ENCODE measurements around the gene SSU72.
"Not testable (repeated sequence)": the region's sequence is repeated elsewhere in the genome, so short reads cannot be mapped to it uniquely, and the experiment has no call there.

SSU72 gene

DNA sequence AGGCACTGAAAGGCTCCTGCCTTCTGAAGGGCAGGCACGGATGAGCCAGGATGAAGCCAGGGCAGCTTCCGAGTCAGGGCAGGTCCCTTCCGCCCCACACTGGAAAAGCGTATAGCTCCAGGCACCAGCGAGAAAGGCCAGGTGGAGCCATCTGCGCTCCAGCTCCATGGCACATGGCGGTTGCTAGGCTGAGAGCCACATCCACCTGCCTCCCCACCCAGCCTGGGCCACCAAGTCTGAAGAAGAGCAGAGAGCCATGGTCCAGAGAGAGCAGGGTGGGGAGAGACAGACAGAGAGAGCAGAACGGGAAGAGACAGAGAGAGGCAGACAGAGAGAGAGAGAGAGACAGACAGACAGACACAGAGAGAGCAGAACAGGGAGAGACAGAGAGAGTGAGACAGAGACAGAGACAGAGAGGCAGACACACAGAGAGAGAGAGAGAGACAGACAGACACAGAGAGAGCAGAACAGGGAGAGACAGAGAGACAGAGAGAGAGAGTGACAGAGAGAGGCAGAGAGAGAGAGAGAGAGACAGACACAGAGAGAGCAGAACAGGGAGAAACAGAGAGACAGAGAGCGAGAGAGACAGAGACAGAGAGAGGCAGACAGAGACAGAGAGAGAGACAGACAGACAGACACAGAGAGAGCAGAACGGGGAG lies 20.1 kb upstream of the SSU72 start:
- DNase-seq = no peak

DNA sequence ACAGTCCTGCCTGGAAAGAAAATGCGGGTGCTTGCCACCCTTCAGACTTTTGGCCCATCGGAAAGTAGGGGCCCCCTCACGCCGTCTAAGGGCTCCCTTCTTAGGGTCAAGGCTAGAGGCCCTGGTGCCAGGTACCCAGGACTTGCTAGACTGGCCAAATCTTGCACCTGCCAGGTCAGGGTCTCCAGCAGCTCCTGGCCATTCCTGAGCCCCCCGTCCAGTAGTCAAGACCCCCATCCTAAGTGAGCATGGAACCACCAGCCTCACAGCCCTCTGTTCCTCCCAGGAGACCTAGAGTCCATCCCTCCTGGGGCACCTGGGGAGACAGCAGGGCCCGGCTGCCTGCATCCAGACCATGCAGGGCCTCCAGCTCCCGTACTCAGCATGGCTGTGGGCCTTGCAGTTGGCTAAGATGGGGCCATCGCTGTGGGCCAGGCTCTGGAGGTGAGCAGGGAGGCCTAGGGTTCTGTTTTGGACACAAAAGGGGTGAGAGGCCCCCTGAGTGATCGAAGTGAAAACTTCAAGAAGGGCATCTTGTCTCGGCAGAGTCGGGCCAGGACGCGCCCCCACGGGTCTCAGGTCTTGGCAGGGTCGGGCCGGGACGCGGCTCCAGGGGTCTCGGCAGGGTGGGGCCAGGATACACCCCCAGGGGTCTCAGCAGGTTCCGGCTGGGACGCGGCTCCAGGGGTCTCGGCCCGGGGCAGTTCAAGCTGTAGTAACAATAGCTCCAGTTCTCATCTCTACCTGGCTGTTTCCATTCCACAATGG lies 19.4 kb upstream of the SSU72 start:
- DNase-seq = no peak

DNA sequence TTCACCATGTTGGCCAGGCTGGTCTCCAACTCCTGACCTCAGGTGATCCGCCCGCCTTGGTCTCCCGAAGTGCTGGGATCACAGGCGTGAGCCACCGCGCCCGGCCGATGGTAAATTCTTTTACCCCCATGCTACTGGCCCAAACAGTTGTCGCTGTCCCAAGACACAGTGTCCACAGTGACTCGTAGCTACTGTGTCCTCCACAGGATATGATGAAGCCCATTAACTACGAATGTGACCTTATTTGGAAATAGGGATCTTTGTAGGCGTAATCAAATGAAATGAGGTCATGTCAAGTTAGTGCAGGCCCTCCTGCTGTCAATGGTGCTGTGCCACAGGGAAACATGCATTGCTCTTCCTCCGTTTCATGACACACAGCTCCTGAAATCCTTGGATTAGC lies 16.8 kb upstream of the SSU72 start:
- DNase-seq = no peak

DNA sequence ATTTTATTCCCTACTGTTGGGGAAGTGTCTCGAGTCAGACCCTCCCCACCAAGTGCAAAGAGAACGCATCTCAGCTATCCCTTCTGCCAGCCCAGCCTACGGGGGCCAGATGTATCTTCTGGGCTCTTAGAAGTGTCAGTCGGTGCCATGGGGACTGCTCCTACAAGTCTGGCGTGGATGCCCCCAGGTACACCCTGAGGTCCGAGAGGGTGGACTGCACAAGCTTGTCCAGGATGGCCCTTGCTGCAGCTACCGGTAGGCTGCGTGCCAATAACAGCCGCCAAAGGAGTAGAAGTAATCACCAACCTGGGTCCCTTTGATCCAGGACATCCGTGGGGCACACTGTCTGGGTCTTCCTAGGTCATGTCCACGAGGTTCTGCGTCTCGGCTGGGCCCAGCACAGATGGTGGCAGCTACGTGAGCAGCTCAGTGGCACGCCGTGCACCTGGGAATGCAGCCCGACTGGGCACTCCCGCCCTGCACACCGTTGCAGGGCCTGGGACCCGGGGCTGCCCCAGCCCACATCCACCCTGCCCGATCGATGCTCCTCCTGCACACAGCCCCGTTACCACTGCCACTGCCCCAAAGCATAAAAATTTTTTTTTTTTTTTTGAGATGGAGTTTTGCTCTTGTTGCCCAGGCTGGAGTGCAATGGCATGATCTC lies 8.8 kb upstream of the SSU72 start:
- DNase-seq = no peak

DNA sequence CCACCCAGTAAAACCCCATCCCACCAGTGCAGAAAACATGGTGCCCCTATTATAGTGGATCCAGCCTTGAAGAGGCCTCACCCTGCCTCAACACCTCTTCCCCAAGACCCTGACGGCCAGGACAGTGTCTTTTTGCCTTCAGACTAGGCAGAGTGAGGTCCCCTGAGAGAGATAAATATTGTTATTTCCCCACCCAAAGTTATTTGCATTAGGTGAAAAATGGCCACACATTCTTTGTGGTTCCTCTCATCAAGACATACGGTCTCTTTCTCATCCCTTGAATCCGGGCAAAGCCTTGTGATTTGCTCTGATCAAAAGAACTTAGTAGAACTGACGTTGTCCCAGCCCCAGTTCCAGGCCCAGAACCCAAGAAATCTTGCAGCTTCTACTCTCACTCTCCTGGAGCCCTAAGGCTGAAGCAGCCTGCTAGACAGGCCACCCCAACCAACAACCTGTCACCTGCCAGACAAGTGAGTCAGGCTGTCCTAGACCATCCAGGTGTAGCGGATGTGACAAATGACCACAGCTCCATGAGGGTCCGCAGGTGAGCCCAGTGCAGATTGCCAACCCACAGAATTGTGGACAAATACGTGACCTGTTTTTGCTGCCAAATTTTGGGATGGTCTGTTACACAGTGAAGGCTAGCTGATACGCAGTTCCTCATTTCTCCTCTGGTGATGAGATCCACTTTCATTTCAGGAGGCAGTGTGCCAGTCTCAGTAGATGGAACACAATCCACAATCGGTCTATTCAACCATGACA lies 8.1 kb upstream of the SSU72 start:
- DNase-seq = no peak

DNA sequence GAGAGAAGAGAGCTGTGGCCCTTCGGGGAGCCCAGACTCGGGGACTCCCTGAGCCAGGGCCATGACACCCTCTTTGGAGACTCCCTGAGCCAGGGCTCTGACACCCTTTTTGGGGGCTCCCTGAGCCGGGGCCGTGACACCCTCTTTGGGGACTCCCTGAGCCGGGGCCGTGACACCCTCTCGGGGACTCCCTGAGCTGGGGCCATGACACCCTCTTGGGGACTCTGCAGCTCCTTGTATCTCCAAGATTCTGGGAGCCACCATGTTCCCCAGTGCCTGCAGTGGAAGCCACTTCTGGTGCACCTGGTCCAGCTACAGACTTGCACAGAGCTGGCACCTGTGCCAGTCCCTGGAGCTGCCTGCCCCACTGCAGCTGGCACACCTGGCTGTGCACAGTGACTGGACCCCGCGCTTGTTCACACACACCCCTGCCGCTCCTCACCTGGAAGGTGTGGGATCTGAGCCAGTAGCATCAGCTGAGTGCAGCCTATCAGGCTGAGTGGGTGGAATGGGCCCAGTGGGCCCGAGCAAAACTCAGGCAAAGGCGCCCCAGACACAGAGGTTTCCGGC lies 3.8 kb upstream of the SSU72 start:
- DNase-seq = no peak

DNA sequence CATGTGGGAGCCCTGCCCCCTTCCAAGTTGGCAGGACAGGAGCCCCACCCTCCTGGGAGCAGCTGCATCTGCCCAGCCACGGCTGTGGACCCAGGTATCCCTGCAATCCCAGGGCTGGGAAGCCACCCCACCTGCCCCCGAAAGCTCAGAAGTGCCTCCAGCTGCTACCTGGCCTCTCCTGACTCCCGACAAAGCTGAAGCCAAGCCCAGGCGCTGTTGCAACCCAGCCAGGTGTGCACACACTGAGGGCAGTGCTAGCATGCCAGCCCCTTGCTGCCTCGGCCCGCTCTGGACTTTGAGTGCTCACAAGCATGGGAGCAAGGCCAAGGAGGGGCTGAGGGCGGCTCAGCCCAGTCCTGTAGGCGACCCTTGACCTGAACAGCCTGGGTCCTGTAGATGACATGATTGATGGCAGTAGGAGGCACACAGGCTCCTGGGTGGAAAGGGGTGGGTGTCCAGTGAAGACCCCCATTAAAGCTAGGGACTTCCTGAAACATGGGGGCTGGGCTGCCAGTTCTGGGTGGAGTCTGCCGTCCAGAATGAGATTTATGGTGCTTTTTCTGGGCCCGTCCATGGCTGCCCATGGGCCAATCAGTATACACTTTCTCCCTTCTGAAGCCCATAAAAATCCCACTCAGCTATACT lies 2.8 kb upstream of the SSU72 start:
- DNase-seq = no peak

DNA sequence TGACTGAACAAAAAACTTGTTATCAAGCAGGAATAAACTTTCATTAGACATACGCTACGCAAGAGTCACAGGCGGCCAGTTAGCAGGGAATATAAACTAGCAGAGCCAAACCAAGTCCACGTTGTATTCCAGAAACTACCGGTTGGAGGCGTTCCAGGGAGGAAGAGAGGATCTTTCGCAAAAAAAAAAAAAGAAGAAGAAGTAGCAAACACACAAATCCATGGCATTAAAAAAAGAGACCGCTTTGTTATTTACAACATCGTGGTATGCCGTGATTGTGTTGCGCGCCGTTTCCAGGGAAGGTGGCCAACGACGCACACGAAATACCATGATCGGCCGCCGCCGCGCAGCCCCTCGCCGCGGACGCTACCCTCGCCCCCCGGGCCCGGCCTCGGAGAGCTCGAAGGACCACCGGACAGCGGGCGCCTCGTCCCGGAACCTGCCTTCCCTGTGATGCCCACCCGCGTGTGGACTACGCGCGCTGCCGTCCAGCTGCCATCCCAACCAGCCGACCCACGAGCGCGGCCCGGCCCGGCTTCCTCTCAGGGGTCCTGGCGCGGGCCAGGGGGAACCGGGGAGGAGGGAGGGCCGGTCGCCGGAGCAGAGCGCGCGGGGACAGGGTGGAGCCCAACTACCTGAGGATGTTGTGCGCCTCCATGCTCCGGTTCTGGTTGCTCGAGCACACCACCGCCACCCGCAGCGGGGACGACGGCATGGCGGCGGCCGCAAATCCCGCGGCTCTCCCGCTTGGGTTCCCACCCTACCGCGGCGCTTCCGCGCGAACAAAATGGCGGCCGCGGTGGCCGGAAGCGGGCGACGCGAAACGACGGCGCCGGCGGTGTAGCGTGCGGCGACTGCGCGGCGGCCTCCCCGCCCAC lies 581 bp downstream of the SSU72 start:
- peak; percentile 81 for DNase-seq

DNA sequence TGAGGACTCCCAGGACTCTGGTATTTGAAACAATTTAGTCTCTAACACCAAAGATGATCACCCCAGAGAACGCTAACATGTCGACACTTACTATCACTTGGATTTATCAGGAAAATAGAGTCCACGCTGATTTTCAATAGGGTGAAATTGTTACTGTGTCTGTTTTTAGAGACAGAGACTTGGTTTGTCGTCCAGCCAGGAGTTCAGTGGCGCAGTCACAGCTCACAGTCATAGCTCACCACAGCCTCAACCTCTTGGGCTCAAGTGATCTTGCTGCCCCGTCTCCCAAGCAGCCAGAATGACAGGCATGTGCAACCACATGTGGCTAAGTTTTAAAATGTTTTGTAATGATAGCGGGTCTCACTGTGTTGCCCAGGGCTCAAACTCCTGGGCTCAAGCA lies 5.3 kb downstream of the SSU72 start:
- DNase-seq = no peak

DNA sequence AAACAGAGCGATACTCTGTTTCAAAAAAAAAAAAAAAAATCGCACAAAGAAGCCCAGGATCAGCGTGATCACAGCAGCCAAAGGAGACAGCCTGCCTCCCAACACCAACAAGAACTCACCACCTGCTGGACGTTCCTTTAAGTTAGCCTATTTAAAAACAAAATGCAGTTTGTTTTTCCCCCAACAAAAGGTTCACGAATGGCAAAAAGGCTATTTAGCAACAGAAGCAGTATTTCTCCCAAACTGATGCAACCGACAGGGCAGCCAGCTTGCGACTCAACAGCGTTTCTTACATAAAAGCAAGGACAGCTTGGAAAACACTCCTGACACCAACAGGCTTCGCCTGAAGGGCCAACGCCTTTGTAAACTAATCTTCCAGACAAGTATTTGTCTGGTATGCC lies 6.8 kb downstream of the SSU72 start:
- DNase-seq = no peak

DNA sequence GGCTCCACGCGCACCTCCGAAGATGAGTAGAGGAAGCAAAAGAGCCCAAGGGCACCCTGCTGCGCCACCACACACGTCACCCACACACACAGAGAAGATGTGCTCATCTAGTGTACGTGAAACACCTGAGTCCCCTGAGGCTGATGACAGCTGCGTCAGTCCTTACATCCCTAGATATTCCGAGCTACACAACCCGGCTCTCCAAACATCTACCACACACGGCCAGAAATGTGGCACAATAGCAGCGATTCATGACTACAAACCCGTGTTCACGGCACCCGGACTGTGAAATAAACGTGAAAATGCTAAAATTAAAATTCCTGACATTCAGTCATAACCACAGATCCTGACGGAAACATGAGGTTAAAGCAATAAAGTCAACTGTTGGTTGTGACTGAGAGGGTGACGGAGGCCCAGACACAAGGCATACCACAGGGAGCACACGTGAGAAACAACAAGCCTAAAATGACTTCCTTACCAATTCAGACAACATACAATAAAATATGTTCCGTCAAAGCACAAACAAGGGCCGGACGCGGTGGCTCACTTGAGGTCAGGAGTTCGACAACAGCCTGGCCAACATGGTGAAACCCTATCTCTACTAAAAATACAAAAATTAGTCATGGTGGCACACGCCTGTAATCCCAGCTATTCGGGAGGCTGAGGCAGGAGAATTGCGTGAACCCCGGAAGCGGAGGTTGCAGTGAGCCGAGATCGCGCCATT lies 7.3 kb downstream of the SSU72 start:
- no peak for DNase-seq

DNA sequence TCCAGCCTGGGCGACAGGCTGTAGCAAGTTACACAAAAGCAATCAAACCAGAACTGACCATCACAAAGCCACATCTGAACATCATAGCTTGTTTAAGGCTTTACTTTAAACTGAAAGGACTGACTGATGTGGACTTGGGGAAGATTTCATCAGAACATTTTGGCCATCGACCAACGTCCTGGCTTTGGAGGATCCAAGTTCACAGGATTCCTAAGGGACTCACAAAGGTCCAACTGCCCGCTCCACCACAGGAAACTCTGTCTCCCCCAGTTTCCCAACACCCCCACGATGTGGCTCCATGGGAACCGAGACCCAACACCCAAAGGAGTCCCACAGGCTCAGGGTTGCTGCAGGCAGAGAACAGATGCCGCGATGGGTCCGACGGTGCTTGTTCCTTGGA lies 9.3 kb downstream of the SSU72 start:
- DNase-seq = no peak

DNA sequence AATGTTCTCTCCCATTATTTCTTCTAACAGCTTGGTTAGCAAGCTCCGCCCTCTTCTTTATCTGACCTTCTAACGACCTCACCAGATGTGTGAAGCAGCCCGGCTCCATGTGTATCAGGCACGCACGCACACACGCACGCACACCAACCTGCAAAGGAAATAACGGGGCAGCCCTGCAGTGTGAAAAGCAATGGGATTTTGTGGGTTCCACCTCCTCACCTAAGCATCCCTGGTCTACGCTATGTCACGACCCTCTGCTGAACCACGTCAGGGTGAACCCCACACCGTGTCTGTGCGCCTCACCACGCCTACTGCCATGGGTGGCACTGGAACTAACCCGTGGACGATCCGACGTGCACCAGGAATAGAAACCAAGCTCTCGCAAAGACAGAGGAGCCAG lies 10.4 kb downstream of the SSU72 start:
- no peak for DNase-seq

DNA sequence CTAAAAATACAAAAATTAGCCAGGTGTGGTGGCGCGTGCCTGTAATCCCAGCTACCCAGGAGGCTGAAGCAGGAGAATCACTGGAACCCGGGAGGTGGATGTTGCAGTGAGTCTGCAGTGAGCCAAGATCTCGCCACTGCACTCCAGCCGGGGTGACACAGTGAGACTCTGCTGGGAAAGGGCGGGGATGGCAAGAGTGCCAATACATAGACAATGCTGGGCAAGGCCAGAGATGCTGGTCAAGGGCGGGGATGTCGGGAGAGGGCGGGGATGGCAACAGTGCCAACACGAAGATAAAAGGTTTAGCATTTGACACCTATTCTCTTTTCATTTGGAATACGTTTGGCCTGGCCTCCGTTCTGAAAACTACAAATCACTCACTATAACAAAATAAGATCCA lies 11.0 kb downstream of the SSU72 start:
- no peak for DNase-seq

DNA sequence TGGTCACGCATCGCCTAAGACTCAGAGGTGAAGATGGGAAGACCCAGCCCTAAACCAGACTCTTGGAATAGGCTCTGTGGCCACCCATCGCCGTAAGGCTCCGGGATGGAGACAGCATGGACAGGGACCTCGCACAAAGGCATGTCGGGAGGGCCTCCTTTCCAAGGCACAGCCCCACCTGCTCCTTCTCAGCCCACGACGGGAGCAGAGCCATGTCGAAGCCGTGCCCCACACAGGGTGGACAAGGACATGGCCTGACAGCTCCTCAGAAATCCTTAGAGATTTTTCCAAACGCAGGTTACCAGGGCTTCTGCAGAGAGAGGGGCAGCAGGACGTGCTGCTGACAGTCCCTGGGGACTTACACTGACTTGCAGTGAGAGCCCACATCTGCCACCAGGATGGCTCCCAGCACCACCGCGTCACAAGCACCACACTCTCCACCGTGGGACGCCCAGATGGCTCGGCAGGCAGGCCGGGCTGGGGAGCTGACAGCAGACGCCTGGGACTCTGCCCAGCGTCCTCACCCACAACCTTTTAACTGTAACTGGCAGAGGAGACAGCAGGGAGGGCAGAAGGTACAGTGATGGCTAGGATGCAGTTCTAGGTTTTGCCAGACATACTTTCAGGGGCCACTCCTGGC lies 12.0 kb downstream of the SSU72 start:
- no peak for DNase-seq

DNA sequence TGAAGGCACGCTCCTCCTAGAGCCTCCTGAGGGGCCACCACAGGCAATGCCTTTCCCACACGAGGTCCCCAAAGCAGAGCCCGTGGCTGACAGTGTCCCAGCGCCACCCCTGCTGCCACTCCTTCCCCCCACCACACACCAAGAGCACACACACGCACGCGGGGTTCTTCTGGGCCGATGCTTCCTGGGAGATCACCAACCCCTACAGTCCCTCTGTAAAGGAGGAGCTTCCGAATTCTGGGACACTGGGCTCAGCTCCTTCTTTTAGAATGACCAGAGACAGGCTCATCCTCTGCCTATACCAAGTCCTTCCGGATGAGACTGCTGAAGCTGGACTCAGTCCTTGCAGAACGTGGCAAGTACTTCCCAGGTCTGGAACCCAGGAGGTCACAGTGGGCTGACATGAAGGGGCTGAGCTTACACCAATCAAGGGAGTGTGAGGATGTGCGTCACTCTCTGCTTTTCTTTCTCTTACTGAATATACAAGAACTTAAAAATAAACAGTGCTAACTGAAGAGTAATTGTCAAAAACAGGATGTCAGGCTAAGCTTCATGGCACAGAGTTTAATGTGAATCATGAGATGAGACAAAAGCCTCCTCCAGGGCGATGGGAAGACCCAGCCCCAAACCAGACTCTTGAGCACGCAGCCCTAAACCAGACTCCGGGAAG lies 12.7 kb downstream of the SSU72 start:
- no peak for DNase-seq

DNA sequence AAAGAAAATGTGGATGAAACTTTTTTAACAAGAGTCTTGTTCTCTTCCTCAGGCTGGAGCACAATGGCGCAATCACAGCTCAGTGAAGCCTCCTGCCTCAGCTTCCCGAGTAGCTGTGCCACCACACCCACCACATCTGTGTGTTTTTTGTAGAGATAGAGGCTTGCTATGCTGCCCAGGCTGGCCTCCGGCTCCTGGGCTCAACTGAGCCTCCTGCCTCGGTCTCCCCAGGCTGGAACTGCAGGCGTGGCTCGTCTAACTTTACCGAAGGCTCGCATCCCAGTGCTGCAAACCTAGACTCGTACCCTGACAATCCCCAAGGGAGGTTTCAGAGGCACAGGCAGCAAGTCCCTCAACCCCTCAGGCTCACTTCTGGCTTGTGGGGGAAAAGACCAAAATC lies 14.5 kb downstream of the SSU72 start:
- no peak for DNase-seq

DNA sequence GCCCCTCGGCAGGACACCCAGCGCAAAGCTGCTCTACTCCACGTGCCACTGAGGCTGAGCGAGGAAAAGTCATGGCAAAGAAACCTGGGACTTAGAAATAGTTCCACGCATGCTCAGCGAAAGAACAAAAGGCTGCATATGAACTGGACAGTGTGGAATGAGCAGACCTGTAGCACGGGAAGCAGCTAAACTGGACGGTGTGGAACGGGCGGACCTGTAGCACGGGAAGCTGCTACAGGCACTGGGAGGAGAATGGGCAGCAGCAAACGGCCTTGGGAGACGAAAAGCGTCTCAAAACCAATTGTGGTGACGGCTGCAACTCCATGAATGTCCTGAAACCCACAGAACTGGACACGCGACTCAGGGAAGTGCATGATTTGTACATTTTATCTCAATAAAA lies 15.6 kb downstream of the SSU72 start:
- no peak for DNase-seq

DNA sequence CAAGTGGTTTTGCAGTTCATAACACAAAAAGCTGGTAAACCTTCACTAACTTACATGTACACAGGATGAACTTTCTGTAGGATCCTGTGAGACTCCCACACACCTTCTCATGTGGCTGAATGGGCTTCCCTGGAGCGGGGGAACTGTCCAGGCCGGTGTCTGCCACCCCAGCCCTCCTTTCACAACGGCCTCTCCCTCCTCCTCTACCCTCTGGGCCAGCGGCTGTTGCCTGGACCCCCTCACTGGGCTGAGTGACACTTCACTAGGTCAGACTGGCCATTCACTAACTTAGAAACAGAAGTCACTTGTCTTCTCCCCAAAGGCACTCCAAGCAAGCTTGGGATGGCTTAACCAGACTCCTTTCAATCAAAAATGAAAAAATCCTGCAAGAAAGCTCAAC lies 16.1 kb downstream of the SSU72 start:
- no peak for DNase-seq

DNA sequence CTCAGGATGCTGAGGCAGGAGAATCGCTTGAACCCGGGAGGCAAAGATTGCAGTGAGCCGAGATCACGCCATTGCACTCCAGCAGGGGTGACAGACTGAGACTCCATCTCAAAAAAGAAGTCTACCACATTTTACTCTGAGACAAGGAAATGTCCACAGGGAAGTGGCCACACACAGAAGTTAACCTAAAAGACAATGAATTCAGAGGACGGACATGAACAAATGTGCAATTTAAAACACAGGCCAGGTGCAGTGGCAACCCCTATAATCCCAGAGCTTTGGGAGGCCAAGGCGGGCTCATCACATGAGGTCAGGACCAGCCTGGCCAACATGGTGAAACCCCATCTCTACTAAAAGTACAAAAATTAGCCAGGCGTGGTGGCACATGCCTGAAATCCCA lies 17.0 kb downstream of the SSU72 start:
- not testable (repeated sequence) for DNase-seq
